ENCODE results near the gene TFEB. TPM values are rescaled to one million over a fixed set of nuclear protein-coding genes. Genes with fewer than 3 reads are reported as not detected.

TFEB gene
- polyA plus RNA-seq, 1 donor (not counting 4 experiments of a cell fraction or from before 2014, with no cell fraction given), result 4.3 TPM

- Histone ChIP-seq H3K4me1 (ENCODE audit: control insufficient read depth, extremely low read depth, insufficient read depth, low read length) (peaks cover 44% of the 10 kb centered on the region), H3K4me3 (ENCODE audit: control insufficient read depth in 2 of 3, extremely low read depth in 1 of 3, insufficient read depth in 2 of 3, low read depth in 1 of 3, low read length in 3 of 3) (no peak overlapping the region), H3K9me3 (ENCODE audit: control insufficient read depth, low read depth, low read length) (no peaks in the 10 kb centered on the region), H3K79me2 (ENCODE audit: control insufficient read depth, insufficient read depth, low read length) (no peaks in the 10 kb centered on the region), H3K9me1 (ENCODE audit: control insufficient read depth, extremely low read depth, insufficient read depth, low read length) (no peaks in the 10 kb centered on the region), H3K9ac (ENCODE audit: control insufficient read depth, extremely low read depth, insufficient read depth, low read length) (no peak overlapping the region), H3K4me2 (ENCODE audit: control insufficient read depth, extremely low read depth, insufficient read depth, low read depth, low read length) (no peak overlapping the region), H3K36me3 (ENCODE audit: control insufficient read depth in 2 of 2, extremely low read depth in 1 of 2, insufficient read depth in 2 of 2, low read length in 2 of 2) (no peaks in the 10 kb centered on the region), H4K20me1 (ENCODE audit: control insufficient read depth, extremely low read depth, insufficient read depth, low read length) (no peaks in the 10 kb centered on the region), H3K27me3 (ENCODE audit: control insufficient read depth, extremely low read depth, insufficient read depth, low read length) (no peaks in the 10 kb centered on the region), H3K27ac (ENCODE audit: control insufficient read depth, insufficient read depth, low read length) (no peak overlapping the region), H2AFZ (ENCODE audit: control insufficient read depth, low read length) (no peak overlapping the region)
- TF ChIP-seq CTCF (optimal IDR thresholded peaks at IDR 0.05 in 1 of 3, IDR thresholded peaks at IDR 0.05 in 1 of 3, conservative IDR thresholded peaks at IDR 0.05 in 1 of 3; ENCODE audit: extremely low read depth in 1 of 3, insufficient read depth in 2 of 3, low read length in 3 of 3) (no peak), EZH2 (IDR thresholded peaks at IDR 0.05; ENCODE audit: low read length) (no peak)
- FAIRE-seq (no peak), DNase-seq (ENCODE audit: low read depth, low spot score) (no peak)
- dilution Hi-C loops (cut with MboI; ENCODE audit: extremely low pct_ligation_motif_present, low sequenced_read_pairs), result no loop called here
Measured at GRCh38 chr6:41719436-41720261, 15.8 kb downstream of the TFEB start.

GRCh38 chr6:41718828-41719227, 16.6 kb downstream of the TFEB start:
- Histone ChIP-seq H4K20me1 (ENCODE audit: control insufficient read depth, extremely low read depth, insufficient read depth, low read length) (no peaks in the 10 kb centered on the region), H3K4me1 (ENCODE audit: control insufficient read depth, extremely low read depth, insufficient read depth, low read length) (peaks cover 47% of the 10 kb centered on the region), H3K4me2 (ENCODE audit: control insufficient read depth, extremely low read depth, insufficient read depth, low read depth, low read length) (peak overlapping the region; percentile 65), H3K79me2 (ENCODE audit: control insufficient read depth, insufficient read depth, low read length) (no peaks in the 10 kb centered on the region), H3K9me3 (ENCODE audit: control insufficient read depth, low read depth, low read length) (no peaks in the 10 kb centered on the region), H2AFZ (ENCODE audit: control insufficient read depth, low read length) (no peak overlapping the region), H3K9ac (ENCODE audit: control insufficient read depth, extremely low read depth, insufficient read depth, low read length) (no peak overlapping the region), H3K27ac (ENCODE audit: control insufficient read depth, insufficient read depth, low read length) (no peak overlapping the region), H3K9me1 (ENCODE audit: control insufficient read depth, extremely low read depth, insufficient read depth, low read length) (no peaks in the 10 kb centered on the region), H3K27me3 (ENCODE audit: control insufficient read depth, extremely low read depth, insufficient read depth, low read length) (no peaks in the 10 kb centered on the region), H3K4me3 (ENCODE audit: control insufficient read depth in 2 of 3, extremely low read depth in 1 of 3, insufficient read depth in 2 of 3, low read depth in 1 of 3, low read length in 3 of 3) (peak overlapping the region in 1 of 3 experiments; percentile 16), H3K36me3 (ENCODE audit: control insufficient read depth in 2 of 2, extremely low read depth in 1 of 2, insufficient read depth in 2 of 2, low read length in 2 of 2) (no peaks in the 10 kb centered on the region)
- FAIRE-seq, result no peak
- dilution Hi-C loops (cut with MboI; ENCODE audit: extremely low pct_ligation_motif_present, low sequenced_read_pairs), result no loop called here
- no peak for DNase-seq (ENCODE audit: low read depth, low spot score)
- no peak for TF ChIP-seq EZH2 (IDR thresholded peaks at IDR 0.05; ENCODE audit: low read length)
- TF ChIP-seq CTCF (optimal IDR thresholded peaks at IDR 0.05 in 1 of 3, IDR thresholded peaks at IDR 0.05 in 1 of 3, conservative IDR thresholded peaks at IDR 0.05 in 1 of 3; ENCODE audit: extremely low read depth in 1 of 3, insufficient read depth in 2 of 3, low read length in 3 of 3), result no peak
